NB4 (cell line): Measurements from ENCODE around the gene PTPN1.

Source experiments
- DNase-seq: peaks from one replicate; pipeline ENCODE4 v3.0.0; 2010; ENCODE audit warnings: low read depth
- H3K4me3 ChIP-seq: one replicate; pipeline ENCODE4 v1.5.1; 2011; ENCODE audit warnings: mild to moderate bottlenecking, low read depth, low read length, moderate library complexity
- CTCF ChIP-seq: IDR thresholded peaks from one replicate; pipeline ENCODE4 v1.5.1; 2012; ENCODE audit warnings: low read depth, low read length
- MAX ChIP-seq: IDR thresholded peaks from 2 replicates; pipeline ENCODE4 v1.6.1; 2011; ENCODE audit warnings: low read depth, low read length
- MYC ChIP-seq: IDR thresholded peaks from 2 replicates; pipeline ENCODE4 v1.6.1; 2011; ENCODE audit warnings: low read depth, low read length
- POLR2A ChIP-seq: IDR thresholded peaks from 2 replicates; pipeline ENCODE4 v1.6.1; 2011; ENCODE audit warnings: mild to moderate bottlenecking; ENCODE audit not compliant: insufficient read length; ENCODE audit errors: extremely low read depth

PTPN1 gene

GRCh38 chr20:50533061-50533460 lies 22.9 kb downstream of the PTPN1 start:
- no peak for DNase-seq
- no peak for TF ChIP-seq CTCF
- TF ChIP-seq MYC = no peak
- no peak for TF ChIP-seq POLR2A
- TF ChIP-seq MAX = no peak
- no peak overlapping the region for H3K4me3 ChIP-seq

GRCh38 chr20:50533464-50533863 lies 23.3 kb downstream of the PTPN1 start:
- TF ChIP-seq MAX = no peak
- no peak for TF ChIP-seq POLR2A
- no peak for TF ChIP-seq CTCF
- TF ChIP-seq MYC = no peak
- no peak overlapping the region for H3K4me3 ChIP-seq
- no peak for DNase-seq

GRCh38 chr20:50534567-50534966 lies 24.4 kb downstream of the PTPN1 start:
- peak; percentile 31 for DNase-seq
- no peak overlapping the region for H3K4me3 ChIP-seq
- TF ChIP-seq CTCF (no peak), MYC (no peak), MAX (no peak)

- DNase-seq = no peak
- TF ChIP-seq CTCF (no peak), POLR2A (no peak), MAX (no peak), MYC (no peak)
- no peak overlapping the region for H3K4me3 ChIP-seq
Measured at GRCh38 chr20:50535162-50535561, 25.0 kb downstream of the PTPN1 start.

- H3K4me3 ChIP-seq = no peak overlapping the region
- no peak for DNase-seq
- no peak for TF ChIP-seq MAX
- TF ChIP-seq POLR2A = no peak
- no peak for TF ChIP-seq CTCF
- TF ChIP-seq MYC = no peak
Measured at GRCh38 chr20:50536333-50536732, 26.1 kb downstream of the PTPN1 start.
